ENCODE data around the gene TMEM200B.

DNA sequence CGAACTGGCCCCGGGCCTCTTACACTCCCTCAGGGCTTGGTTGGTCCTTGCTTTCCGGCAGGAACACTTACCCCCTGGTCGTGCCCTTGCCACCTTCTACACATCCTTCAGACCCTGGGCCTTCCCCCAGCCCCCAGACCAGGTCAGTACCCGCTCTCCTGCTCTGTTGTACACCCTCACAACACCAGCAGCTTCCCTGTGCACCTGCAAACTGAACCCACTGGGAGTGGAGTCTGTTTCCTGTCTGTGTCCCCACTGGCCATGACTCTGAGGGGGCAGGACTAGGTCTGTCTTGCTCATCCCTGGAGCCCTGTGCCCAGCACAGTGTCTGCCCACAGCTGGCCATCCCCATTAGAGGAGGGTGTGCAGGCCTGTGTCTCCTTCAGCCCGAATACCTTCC, 2.1 kb upstream of the TMEM200B start:
- no peak for TF ChIP-seq POLR2A (IDR thresholded peaks at IDR 0.05)
- TF ChIP-seq, protein P1, sequence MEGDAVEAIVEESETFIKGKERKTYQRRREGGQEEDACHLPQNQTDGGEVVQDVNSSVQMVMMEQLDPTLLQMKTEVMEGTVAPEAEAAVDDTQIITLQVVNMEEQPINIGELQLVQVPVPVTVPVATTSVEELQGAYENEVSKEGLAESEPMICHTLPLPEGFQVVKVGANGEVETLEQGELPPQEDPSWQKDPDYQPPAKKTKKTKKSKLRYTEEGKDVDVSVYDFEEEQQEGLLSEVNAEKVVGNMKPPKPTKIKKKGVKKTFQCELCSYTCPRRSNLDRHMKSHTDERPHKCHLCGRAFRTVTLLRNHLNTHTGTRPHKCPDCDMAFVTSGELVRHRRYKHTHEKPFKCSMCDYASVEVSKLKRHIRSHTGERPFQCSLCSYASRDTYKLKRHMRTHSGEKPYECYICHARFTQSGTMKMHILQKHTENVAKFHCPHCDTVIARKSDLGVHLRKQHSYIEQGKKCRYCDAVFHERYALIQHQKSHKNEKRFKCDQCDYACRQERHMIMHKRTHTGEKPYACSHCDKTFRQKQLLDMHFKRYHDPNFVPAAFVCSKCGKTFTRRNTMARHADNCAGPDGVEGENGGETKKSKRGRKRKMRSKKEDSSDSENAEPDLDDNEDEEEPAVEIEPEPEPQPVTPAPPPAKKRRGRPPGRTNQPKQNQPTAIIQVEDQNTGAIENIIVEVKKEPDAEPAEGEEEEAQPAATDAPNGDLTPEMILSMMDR (IDR thresholded peaks at IDR 0.05), result no peak
